H1 (cell line): Measurements from ENCODE around the gene CCDC175. TPM values are rescaled to one million over a fixed set of nuclear protein-coding genes. Genes with fewer than 3 reads are reported as not detected.

Experiments
- BACH1 ChIP-seq: IDR thresholded peaks from 2 replicates; pipeline ENCODE4 v1.6.1; 2012; ENCODE audit warnings: low read length, improper control_type of control experiment
- BRCA1 ChIP-seq: IDR thresholded peaks from 2 replicates; pipeline ENCODE4 v1.6.1; 2012; ENCODE audit warnings: low read depth, low read length, improper control_type of control experiment
- CBX5 ChIP-seq: fragments of 300-800, 300-1000 bp; sonication (generic); IDR thresholded peaks from 2 replicates; pipeline ENCODE4 v1.7.1; 2016; ENCODE audit warnings: antibody characterized with exemption, low read length, low read depth
- EZH2 ChIP-seq: fragments of 200-600 bp; sonication (generic); IDR thresholded peaks from 2 replicates; pipeline ENCODE4 v1.7.1; 2012; ENCODE audit warnings: low read depth, mild to moderate bottlenecking, moderate library complexity, low read length, inconsistent platforms; ENCODE audit not compliant: severe bottlenecking
- KDM5A ChIP-seq: fragments of 200-600 bp; IDR thresholded peaks from 2 replicates; pipeline ENCODE4 v1.7.1; 2012; ENCODE audit warnings: mild to moderate bottlenecking, low read length, inconsistent platforms, mixed read lengths
- PHF8 ChIP-seq: fragments of 200-600 bp; sonication (generic); conservative IDR thresholded peaks from 2 replicates; pipeline ENCODE4 v1.7.1; 2012; ENCODE audit warnings: low read depth, mild to moderate bottlenecking, inconsistent platforms, low read length, moderate library complexity
- SIN3A ChIP-seq, 2 experiments: IDR thresholded peaks in 1 of 2; conservative IDR thresholded peaks in 1 of 2; 2 replicates each; pipeline ENCODE4 v1.6.1; 2011 to 2012; ENCODE audit warnings: low read length in 2 of 2, improper control_type of control experiment in 1 of 2, low read depth in 1 of 2, mild to moderate bottlenecking in 1 of 2
- SRF ChIP-seq: IDR thresholded peaks from 2 replicates; pipeline ENCODE4 v1.6.1; 2011; ENCODE audit warnings: mild to moderate bottlenecking, low read depth, low read length, moderate library complexity
- TBP ChIP-seq: IDR thresholded peaks from 2 replicates; pipeline ENCODE4 v1.6.1; 2011; ENCODE audit warnings: low read depth, low read length, improper control_type of control experiment
- YY1 ChIP-seq: IDR thresholded peaks from 2 replicates; pipeline ENCODE4 v1.6.1; 2011; ENCODE audit warnings: low read depth, mild to moderate bottlenecking, low read length
- polyA plus RNA-seq, 7 experiments: library from polyadenylated mRNA; depleted of rRNA in 3 of 7; stranded (reverse) in 5 of 7; unstranded in 2 of 7; fragments of >200 nt in 5 of 7; fragments of 200-250 nt in 2 of 7; gene quantifications; 1 replicate in 5 of 7; 2 replicates in 1 of 7; 4 replicates in 1 of 7; pipeline versions ENCODE4 v1.2.1 to v1.2.3, GENCODE V29; 2011 to 2013; ENCODE audit warnings: missing spikeins in 2 of 7, mixed read lengths in 2 of 7
- total RNA-seq: library from RNA; stranded (reverse); fragmentation: NEBNext Ultra II Directional; extraction: Animal tissue kit (Norgen Biotek cat#: 25700); gene quantifications from 2 replicates; pipeline ENCODE4 v1.2.1, GENCODE V29; 2021
- TF ChIP-seq, protein P1 (sequence below): fragments of 300-600 bp; sonication (generic); IDR thresholded peaks from 2 replicates; pipeline ENCODE4 v1.7.1; 2012; ENCODE audit warnings: low read length, moderate library complexity, mild to moderate bottlenecking, inconsistent platforms; ENCODE audit not compliant: insufficient replicate concordance
- TF ChIP-seq, protein P2 (sequence below): IDR thresholded peaks from 2 replicates; pipeline ENCODE4 v1.6.1; 2012; ENCODE audit warnings: inconsistent platforms

The CCDC175 gene
- total and polyA plus RNA-seq, 2 of the 8 experiments (the other 6 are each of a cell fraction or from before 2014, with no cell fraction given): 0.19 TPM; not detected in 1

DNA sequence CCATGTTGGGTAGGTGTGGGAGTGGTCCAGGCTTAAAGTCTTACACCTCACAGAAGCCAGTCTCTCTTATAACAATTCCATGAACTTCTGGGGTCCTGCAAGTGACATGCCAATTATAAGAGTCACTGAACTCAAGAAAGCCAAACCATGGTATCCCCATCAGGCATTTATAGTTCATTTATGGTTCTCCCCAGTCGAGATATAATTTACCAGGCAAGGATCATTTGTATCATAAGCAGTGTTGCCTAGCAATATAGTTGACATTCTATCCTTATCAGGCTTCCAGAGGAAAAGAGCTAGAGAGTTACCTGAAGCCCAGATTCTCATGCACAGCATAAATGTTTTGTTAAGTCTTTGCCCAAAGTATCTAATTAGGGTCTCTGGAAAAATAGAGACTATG, 84.2 kb downstream of the CCDC175 start (continued):
- TF ChIP-seq, protein P1, sequence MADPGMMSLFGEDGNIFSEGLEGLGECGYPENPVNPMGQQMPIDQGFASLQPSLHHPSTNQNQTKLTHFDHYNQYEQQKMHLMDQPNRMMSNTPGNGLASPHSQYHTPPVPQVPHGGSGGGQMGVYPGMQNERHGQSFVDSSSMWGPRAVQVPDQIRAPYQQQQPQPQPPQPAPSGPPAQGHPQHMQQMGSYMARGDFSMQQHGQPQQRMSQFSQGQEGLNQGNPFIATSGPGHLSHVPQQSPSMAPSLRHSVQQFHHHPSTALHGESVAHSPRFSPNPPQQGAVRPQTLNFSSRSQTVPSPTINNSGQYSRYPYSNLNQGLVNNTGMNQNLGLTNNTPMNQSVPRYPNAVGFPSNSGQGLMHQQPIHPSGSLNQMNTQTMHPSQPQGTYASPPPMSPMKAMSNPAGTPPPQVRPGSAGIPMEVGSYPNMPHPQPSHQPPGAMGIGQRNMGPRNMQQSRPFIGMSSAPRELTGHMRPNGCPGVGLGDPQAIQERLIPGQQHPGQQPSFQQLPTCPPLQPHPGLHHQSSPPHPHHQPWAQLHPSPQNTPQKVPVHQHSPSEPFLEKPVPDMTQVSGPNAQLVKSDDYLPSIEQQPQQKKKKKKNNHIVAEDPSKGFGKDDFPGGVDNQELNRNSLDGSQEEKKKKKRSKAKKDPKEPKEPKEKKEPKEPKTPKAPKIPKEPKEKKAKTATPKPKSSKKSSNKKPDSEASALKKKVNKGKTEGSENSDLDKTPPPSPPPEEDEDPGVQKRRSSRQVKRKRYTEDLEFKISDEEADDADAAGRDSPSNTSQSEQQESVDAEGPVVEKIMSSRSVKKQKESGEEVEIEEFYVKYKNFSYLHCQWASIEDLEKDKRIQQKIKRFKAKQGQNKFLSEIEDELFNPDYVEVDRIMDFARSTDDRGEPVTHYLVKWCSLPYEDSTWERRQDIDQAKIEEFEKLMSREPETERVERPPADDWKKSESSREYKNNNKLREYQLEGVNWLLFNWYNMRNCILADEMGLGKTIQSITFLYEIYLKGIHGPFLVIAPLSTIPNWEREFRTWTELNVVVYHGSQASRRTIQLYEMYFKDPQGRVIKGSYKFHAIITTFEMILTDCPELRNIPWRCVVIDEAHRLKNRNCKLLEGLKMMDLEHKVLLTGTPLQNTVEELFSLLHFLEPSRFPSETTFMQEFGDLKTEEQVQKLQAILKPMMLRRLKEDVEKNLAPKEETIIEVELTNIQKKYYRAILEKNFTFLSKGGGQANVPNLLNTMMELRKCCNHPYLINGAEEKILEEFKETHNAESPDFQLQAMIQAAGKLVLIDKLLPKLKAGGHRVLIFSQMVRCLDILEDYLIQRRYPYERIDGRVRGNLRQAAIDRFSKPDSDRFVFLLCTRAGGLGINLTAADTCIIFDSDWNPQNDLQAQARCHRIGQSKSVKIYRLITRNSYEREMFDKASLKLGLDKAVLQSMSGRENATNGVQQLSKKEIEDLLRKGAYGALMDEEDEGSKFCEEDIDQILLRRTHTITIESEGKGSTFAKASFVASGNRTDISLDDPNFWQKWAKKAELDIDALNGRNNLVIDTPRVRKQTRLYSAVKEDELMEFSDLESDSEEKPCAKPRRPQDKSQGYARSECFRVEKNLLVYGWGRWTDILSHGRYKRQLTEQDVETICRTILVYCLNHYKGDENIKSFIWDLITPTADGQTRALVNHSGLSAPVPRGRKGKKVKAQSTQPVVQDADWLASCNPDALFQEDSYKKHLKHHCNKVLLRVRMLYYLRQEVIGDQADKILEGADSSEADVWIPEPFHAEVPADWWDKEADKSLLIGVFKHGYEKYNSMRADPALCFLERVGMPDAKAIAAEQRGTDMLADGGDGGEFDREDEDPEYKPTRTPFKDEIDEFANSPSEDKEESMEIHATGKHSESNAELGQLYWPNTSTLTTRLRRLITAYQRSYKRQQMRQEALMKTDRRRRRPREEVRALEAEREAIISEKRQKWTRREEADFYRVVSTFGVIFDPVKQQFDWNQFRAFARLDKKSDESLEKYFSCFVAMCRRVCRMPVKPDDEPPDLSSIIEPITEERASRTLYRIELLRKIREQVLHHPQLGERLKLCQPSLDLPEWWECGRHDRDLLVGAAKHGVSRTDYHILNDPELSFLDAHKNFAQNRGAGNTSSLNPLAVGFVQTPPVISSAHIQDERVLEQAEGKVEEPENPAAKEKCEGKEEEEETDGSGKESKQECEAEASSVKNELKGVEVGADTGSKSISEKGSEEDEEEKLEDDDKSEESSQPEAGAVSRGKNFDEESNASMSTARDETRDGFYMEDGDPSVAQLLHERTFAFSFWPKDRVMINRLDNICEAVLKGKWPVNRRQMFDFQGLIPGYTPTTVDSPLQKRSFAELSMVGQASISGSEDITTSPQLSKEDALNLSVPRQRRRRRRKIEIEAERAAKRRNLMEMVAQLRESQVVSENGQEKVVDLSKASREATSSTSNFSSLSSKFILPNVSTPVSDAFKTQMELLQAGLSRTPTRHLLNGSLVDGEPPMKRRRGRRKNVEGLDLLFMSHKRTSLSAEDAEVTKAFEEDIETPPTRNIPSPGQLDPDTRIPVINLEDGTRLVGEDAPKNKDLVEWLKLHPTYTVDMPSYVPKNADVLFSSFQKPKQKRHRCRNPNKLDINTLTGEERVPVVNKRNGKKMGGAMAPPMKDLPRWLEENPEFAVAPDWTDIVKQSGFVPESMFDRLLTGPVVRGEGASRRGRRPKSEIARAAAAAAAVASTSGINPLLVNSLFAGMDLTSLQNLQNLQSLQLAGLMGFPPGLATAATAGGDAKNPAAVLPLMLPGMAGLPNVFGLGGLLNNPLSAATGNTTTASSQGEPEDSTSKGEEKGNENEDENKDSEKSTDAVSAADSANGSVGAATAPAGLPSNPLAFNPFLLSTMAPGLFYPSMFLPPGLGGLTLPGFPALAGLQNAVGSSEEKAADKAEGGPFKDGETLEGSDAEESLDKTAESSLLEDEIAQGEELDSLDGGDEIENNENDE: no peak
- TF ChIP-seq KDM5A: no peak
- TF ChIP-seq CBX5: no peak
- no peak for TF ChIP-seq BACH1
- no peak for TF ChIP-seq BRCA1
- TF ChIP-seq EZH2: no peak
- TF ChIP-seq YY1: no peak
- no peak for TF ChIP-seq SIN3A (conservative IDR thresholded peaks at IDR 0.05 in 1 of 2, IDR thresholded peaks at IDR 0.05 in 1 of 2; ENCODE audit: low read depth in 1 of 2, low read length in 2 of 2)
- no peak for TF ChIP-seq PHF8
- TF ChIP-seq, protein P2, sequence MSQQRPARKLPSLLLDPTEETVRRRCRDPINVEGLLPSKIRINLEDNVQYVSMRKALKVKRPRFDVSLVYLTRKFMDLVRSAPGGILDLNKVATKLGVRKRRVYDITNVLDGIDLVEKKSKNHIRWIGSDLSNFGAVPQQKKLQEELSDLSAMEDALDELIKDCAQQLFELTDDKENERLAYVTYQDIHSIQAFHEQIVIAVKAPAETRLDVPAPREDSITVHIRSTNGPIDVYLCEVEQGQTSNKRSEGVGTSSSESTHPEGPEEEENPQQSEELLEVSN: no peak
- TF ChIP-seq TBP: no peak
- TF ChIP-seq SRF: no peak
